GM23248 (cell line): ENCODE measurements around the gene SLC8B1. TPM values are rescaled to one million over a fixed set of nuclear protein-coding genes. Genes with fewer than 3 reads are reported as not detected.

Experiments
- DNase-seq: peaks from one replicate; pipeline ENCODE4 v3.0.0-alpha.2; 2015
- H2AFZ ChIP-seq: fragments of 200-600 bp; sonication (generic); 2 replicates; pipeline ENCODE4 v1.6.1; 2016; ENCODE audit warnings: antibody characterized with exemption
- H3F3A ChIP-seq: fragments of 200-600 bp; sonication (generic); 2 replicates; pipeline ENCODE4 v1.6.1; 2016; ENCODE audit warnings: mild to moderate bottlenecking, antibody characterized with exemption, mixed run types; ENCODE audit not compliant: insufficient read depth
- H3K27ac ChIP-seq: fragments of 200-600 bp; sonication (generic); 2 replicates; pipeline ENCODE4 v1.5.1; 2016; ENCODE audit warnings: mild to moderate bottlenecking
- H3K27me3 ChIP-seq: fragments of 200-600 bp; sonication (generic); replicated peaks from 2 replicates; pipeline ENCODE4 v1.6.1; 2016; ENCODE audit warnings: mild to moderate bottlenecking; ENCODE audit not compliant: insufficient read depth
- H3K36me3 ChIP-seq: fragments of 200-600 bp; sonication (generic); 2 replicates; pipeline ENCODE4 v1.6.1; 2016; ENCODE audit warnings: low read depth, mild to moderate bottlenecking
- H3K4me1 ChIP-seq: fragments of 200-600 bp; sonication (generic); 2 replicates; pipeline ENCODE4 v1.6.1; 2016; ENCODE audit warnings: mild to moderate bottlenecking; ENCODE audit not compliant: insufficient read depth
- H3K4me2 ChIP-seq: fragments of 200-600 bp; sonication (generic); one replicate; pipeline ENCODE4 v1.6.1; 2016; ENCODE audit warnings: mild to moderate bottlenecking; ENCODE audit not compliant: unreplicated experiment
- H3K4me3 ChIP-seq: fragments of 200-600 bp; sonication (generic); 2 replicates; pipeline ENCODE4 v1.5.1; 2016; ENCODE audit warnings: mild to moderate bottlenecking
- H3K79me2 ChIP-seq: fragments of 200-600 bp; sonication (generic); 2 replicates; pipeline ENCODE4 v1.6.1; 2016; ENCODE audit warnings: mild to moderate bottlenecking; ENCODE audit not compliant: insufficient read depth
- H3K9ac ChIP-seq: fragments of 200-600 bp; sonication (generic); 2 replicates; pipeline ENCODE4 v1.6.1; 2016; ENCODE audit warnings: mild to moderate bottlenecking
- H3K9me2 ChIP-seq: fragments of 200-600 bp; sonication (generic); 2 replicates; pipeline ENCODE4 v1.6.1; 2016; ENCODE audit warnings: mixed run types, mild to moderate bottlenecking, moderate library complexity; ENCODE audit not compliant: insufficient read depth
- H3K9me3 ChIP-seq: fragments of 200-600 bp; sonication (generic); one replicate; pipeline ENCODE4 v1.6.1; 2017; ENCODE audit warnings: low read depth
- H4K20me1 ChIP-seq: fragments of 200-600 bp; sonication (generic); 2 replicates; pipeline ENCODE4 v1.6.0; 2016; ENCODE audit not compliant: insufficient read depth
- EZH2 ChIP-seq: fragments of 200-600 bp; sonication (generic); IDR thresholded peaks from 2 replicates; pipeline ENCODE4 v1.6.1; 2018; ENCODE audit warnings: antibody characterized with exemption, mild to moderate bottlenecking; ENCODE audit not compliant: insufficient read depth, poor library complexity, severe bottlenecking
- EZH2phosphoT487 ChIP-seq: fragments of 200-600 bp; sonication (generic); IDR thresholded peaks from 2 replicates; pipeline ENCODE4 v1.6.1; 2018; ENCODE audit warnings: antibody characterized with exemption, moderate library complexity, mild to moderate bottlenecking, low read depth; ENCODE audit not compliant: insufficient read depth
- WGBS, 2 experiments: methylation state at CpG; one replicate each; pipeline ENCODE4 v1.1.6; 2015 to 2017; ENCODE audit warnings: low lambda C conversion rate in 2 of 2, low coverage in 1 of 2; ENCODE audit errors: missing lambda C conversion rate in 2 of 2; 5-methylcytosine and 5-hydroxymethylcytosine counted together
- in situ Hi-C: fragments of 300-500 bp; cut with MboI; formaldehyde crosslinking; loops from 2 replicates; pipeline ENCODE4 v1.15.0; 2020
- polyA plus RNA-seq: library from polyadenylated mRNA; unstranded; fragments of >200 nt; fragmentation: Nextera tagmentation; extraction: Ambion mirVana; gene quantifications from 2 replicates; pipeline ENCODE4 v1.2.1, GENCODE V29; 2016
- total RNA-seq: library from RNA; depleted of rRNA; stranded (reverse); fragments of >200 nt; shearing (Covaris generic); gene quantifications from 2 replicates; pipeline ENCODE4 v1.2.3, GENCODE V29; 2014

The SLC8B1 gene
- total and polyA plus RNA-seq, 2 experiments from 2014 or later, result 6.6 to 9.0 TPM

DNA sequence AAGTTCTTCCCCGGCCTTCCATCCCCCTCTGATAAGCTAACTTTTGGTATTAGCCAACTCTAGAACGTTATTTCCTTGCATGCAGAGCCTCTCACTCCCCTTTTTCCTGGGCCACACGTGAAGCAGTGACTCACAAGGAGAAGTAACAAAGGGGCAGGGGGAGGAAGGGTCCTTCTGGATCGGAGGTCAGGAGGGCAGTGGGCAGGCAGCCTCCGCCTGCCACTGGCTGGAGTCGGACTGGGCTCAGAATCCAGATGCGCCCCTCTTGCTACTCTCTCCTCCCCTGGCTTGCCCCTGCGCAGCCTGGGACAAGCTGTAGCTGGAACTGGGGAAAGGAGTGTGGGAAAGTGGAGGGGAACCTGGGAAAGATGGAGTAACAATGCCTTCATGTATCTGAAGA, 58.6 kb downstream of the SLC8B1 start:
- H4K20me1 ChIP-seq, result no peaks in the 10 kb centered on the region
- no peak for TF ChIP-seq EZH2
- TF ChIP-seq EZH2phosphoT487, result no peak
- peaks cover 12% of the 10 kb centered on the region; the same call in 1 of the 2 replicates for H3F3A ChIP-seq
- peaks cover 13% of the 10 kb centered on the region for H3K4me1 ChIP-seq
- no peak overlapping the region for H2AFZ ChIP-seq
- in situ Hi-C loops, result no loop called here
- no peaks in the 10 kb centered on the region for H3K79me2 ChIP-seq
- no peaks in the 10 kb centered on the region for H3K9me3 ChIP-seq
- WGBS, 2 experiments, result 86 to 93% methylated on average over 8 of the region's 8 CpGs
- H3K4me3 ChIP-seq, result no peak overlapping the region
- no peaks in the 10 kb centered on the region for H3K36me3 ChIP-seq
- DNase-seq, result no peak
- H3K9me2 ChIP-seq, result no peaks in the 10 kb centered on the region
- no peaks in the 10 kb centered on the region for H3K27me3 ChIP-seq
- H3K9ac ChIP-seq, result no peak overlapping the region
- no peak overlapping the region for H3K27ac ChIP-seq
- no peak overlapping the region for H3K4me2 ChIP-seq

DNA sequence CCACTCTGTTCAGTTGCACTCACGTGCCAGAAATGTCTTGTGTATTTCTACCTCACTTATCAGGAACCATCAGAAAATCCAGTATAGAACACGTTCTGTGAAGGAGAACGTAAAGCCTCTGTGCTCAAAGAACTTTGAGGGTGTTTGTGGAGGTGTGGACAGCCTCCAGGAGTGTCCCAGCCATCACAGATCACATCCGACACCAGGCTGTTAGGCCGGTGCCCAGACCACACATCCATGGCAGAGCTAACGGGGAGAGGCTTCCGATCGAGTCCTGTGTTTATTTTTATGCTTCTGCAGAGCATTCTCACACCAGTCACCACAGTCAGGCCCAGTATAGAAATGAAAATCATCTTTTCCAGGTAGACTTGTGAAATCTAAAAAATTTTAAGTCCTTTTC, 60.1 kb downstream of the SLC8B1 start:
- Histone ChIP-seq H2AFZ (no peak overlapping the region), H3F3A (peaks cover 14% of the 10 kb centered on the region; the same call in 1 of the 2 replicates), H3K4me3 (no peak overlapping the region), H3K79me2 (no peaks in the 10 kb centered on the region), H3K27me3 (no peaks in the 10 kb centered on the region), H3K9me3 (no peaks in the 10 kb centered on the region), H3K9me2 (no peaks in the 10 kb centered on the region), H3K9ac (no peak overlapping the region), H3K27ac (no peak overlapping the region), H3K4me1 (peaks cover 16% of the 10 kb centered on the region), H3K4me2 (no peak overlapping the region), H3K36me3 (no peaks in the 10 kb centered on the region), H4K20me1 (no peaks in the 10 kb centered on the region)
- TF ChIP-seq EZH2 (no peak), EZH2phosphoT487 (no peak)
- WGBS, 2 experiments, result 88 to 96% methylated on average over 8 of the region's 8 CpGs
- no peak for DNase-seq
- in situ Hi-C loops, result no loop called here

- H3K9me3 ChIP-seq, result no peaks in the 10 kb centered on the region
- peak; percentile 29 for DNase-seq
- H2AFZ ChIP-seq, result no peak overlapping the region
- H3K27me3 ChIP-seq, result no peaks in the 10 kb centered on the region
- H3K79me2 ChIP-seq, result no peaks in the 10 kb centered on the region
- in situ Hi-C loops, result no loop called here
- H3K4me1 ChIP-seq, result peaks cover 16% of the 10 kb centered on the region
- no peak overlapping the region for H3K4me3 ChIP-seq
- peaks cover 14% of the 10 kb centered on the region; the same call in 1 of the 2 replicates for H3F3A ChIP-seq
- no peaks in the 10 kb centered on the region for H3K36me3 ChIP-seq
- H4K20me1 ChIP-seq, result no peaks in the 10 kb centered on the region
- TF ChIP-seq EZH2, result no peak
- no peak for TF ChIP-seq EZH2phosphoT487
- WGBS, 2 experiments, result 86 to 88% methylated on average over 13 of the region's 13 CpGs
- H3K4me2 ChIP-seq, result no peak overlapping the region
- no peaks in the 10 kb centered on the region for H3K9me2 ChIP-seq
- H3K9ac ChIP-seq, result no peak overlapping the region
- H3K27ac ChIP-seq, result no peak overlapping the region
Measured at GRCh38 chr12:113273053-113273725, 61.7 kb downstream of the SLC8B1 start.

DNA sequence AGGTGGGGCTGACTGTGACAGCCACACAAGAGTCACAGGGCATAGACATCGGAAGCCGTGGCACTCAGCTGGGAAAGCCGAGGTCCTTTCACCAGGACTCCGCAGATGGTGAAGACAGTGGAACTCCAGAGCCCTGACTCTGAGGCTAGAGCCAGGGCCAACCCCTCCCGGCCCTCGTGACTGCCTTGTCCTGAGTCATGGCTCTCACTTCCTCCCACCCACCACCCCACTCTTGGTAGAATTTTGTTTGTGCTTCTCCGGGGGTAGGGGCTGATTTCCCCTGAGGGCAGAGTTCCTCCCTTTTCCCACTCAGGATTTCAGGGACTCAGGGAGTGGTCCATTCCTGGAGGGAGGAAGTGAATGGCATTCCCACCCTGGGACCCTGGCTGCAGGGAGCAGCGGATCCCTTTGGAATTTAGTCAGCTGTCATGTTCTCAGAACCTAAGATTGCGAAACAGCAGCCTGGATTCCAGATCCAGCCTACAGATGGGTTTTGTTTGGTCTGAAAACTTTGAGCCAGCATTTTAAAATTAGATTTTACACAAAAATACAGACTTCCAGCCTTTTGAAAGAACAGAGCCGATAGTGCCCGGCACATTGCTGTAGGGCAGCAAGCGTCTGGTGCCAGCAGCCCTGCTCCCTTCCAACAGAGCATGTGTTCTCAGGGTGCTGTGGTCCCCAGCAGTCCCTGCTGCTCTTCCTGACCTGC, 62.9 kb downstream of the SLC8B1 start:
- peaks cover 16% of the 10 kb centered on the region for H3K4me1 ChIP-seq
- peak overlapping the region; percentile 72 for H3K27ac ChIP-seq
- peak overlapping the region; percentile 85 for H3K4me2 ChIP-seq
- no peaks in the 10 kb centered on the region for H3K9me3 ChIP-seq
- H3K9ac ChIP-seq, result peak overlapping the region; percentile 62
- H3K4me3 ChIP-seq, result peak overlapping the region; percentile 56
- 4 to 5% methylated on average over 12 of the region's 12 CpGs for WGBS, 2 experiments
- in situ Hi-C loops, result no loop called here
- peak overlapping the region; percentile 78 for H2AFZ ChIP-seq
- peak; percentile 91 for DNase-seq
- peaks cover 14% of the 10 kb centered on the region; the same call in 1 of the 2 replicates for H3F3A ChIP-seq
- H3K36me3 ChIP-seq, result no peaks in the 10 kb centered on the region
- no peaks in the 10 kb centered on the region for H4K20me1 ChIP-seq
- no peaks in the 10 kb centered on the region for H3K79me2 ChIP-seq
- TF ChIP-seq EZH2phosphoT487 (no peak), EZH2 (no peak)
- H3K27me3 ChIP-seq, result no peaks in the 10 kb centered on the region
- H3K9me2 ChIP-seq, result no peaks in the 10 kb centered on the region
